Body of pancreas (tissue), 4 donors: ENCODE measurements around the gene EIF5A2.

Experiments used
- CTCF ChIP-seq, 7 experiments: fragments of 450-650 bp in 4 of 7; fragments of 200-600 bp in 3 of 7; sonication (generic) in 3 of 7; IDR thresholded peaks; one replicate each; pipeline ENCODE4 v1.5.1; 2016 to 2019; ENCODE audit warnings: antibody characterized with exemption in 7 of 7
- POLR2A ChIP-seq, 3 donors: fragments of 450-650 bp; IDR thresholded peaks; one replicate each; pipeline ENCODE4 v1.6.1; 2016; ENCODE audit warnings: antibody characterized with exemption in 3 of 3, mild to moderate bottlenecking in 2 of 3

- no peak for TF ChIP-seq POLR2A (IDR thresholded peaks at IDR 0.05)
- TF ChIP-seq CTCF (IDR thresholded peaks at IDR 0.05): no peak
Observed at GRCh38 chr3:170911051-170911450, 2.6 kb upstream of the EIF5A2 start.
